Calu3 (cell line): ENCODE measurements around the gene PDRG1. TPM values are rescaled to one million over a fixed set of nuclear protein-coding genes. Genes with fewer than 3 reads are reported as not detected.

ENCODE experiments used
- BruUV-seq: library from RNA; stranded (reverse); fragments of 400-500 nt; replicated peaks from 2 replicates; lab custom pipeline; 2021; lab: Mats Ljungman, UMichigan
- CTCF ChIA-PET: fragments of 300-600 bp; sonication (Branson Sonifier 250); formaldehyde crosslinking; loops from one replicate; lab custom pipeline; 2022; ENCODE audit warnings: antibody characterized with exemption; lab: Charles Lee
- DNase-seq: peaks from one replicate; pipeline ENCODE4 v3.0.0; 2022
- H3K27ac Mint-ChIP-seq: one replicate; pipeline ENCODE4 v1.8.0; 2022; ENCODE audit warnings: mixed read lengths; ENCODE audit not compliant: unreplicated experiment
- H3K27me3 Mint-ChIP-seq: one replicate; pipeline ENCODE4 v1.8.0; 2022; ENCODE audit warnings: mixed read lengths; ENCODE audit not compliant: unreplicated experiment
- H3K36me3 Mint-ChIP-seq: one replicate; pipeline ENCODE4 v1.8.0; 2022; ENCODE audit warnings: mild to moderate bottlenecking, moderate library complexity, mixed read lengths; ENCODE audit not compliant: insufficient read depth, unreplicated experiment
- H3K4me1 Mint-ChIP-seq: one replicate; pipeline ENCODE4 v1.8.0; 2022; ENCODE audit warnings: mild to moderate bottlenecking, low read depth, mixed read lengths; ENCODE audit not compliant: unreplicated experiment
- H3K4me3 Mint-ChIP-seq: one replicate; pipeline ENCODE4 v1.8.0; 2022; ENCODE audit warnings: mild to moderate bottlenecking, low read depth, moderate library complexity, mixed read lengths; ENCODE audit not compliant: unreplicated experiment
- H3K9me3 Mint-ChIP-seq: one replicate; pipeline ENCODE4 v1.8.0; 2022; ENCODE audit warnings: low read depth, mixed read lengths; ENCODE audit not compliant: unreplicated experiment
- CTCF ChIP-seq: fragments of 200-600 bp; IDR thresholded peaks from one replicate; pipeline ENCODE4 v1.8.0; 2022; ENCODE audit warnings: antibody characterized with exemption; ENCODE audit not compliant: unreplicated experiment
- intact Hi-C: fragments of 100-400 bp; cut with micrococcal nuclease; formaldehyde crosslinking; loops from one replicate; pipeline ENCODE4 v1.10.0; 2022; ENCODE audit not compliant: unreplicated experiment
- total RNA-seq: library from RNA; stranded (reverse); gene quantifications from 2 replicates; pipeline ENCODE4 v1.2.3, GENCODE V29; 2022

PDRG1 gene
- total RNA-seq, 1 experiment from 2014 or later = 24.5 TPM

- no peak for DNase-seq
- peaks cover 20% of the 10 kb centered on the region for H3K4me1 Mint-ChIP-seq
- TF ChIP-seq CTCF = no peak
- BruUV-seq = no TSS peak
- no peaks in the 10 kb centered on the region for H3K9me3 Mint-ChIP-seq
- no peak overlapping the region for H3K27ac Mint-ChIP-seq
- peaks cover 22% of the 10 kb centered on the region for H3K36me3 Mint-ChIP-seq
- CTCF ChIA-PET = interaction anchor here (1.1 kb wide), 1 partner anchor 13 kb away, joined by 3 read pairs; no protein-coding TSS in a partner anchor
- H3K27me3 Mint-ChIP-seq = peaks cover 64% of the 10 kb centered on the region
- H3K4me3 Mint-ChIP-seq = no peak overlapping the region
- intact Hi-C loops = loop anchor here (5.0 to 10.0 kb wide), 2 partner anchors 117 to 700 kb away; no protein-coding TSS in a partner anchor
Measured at GRCh38 chr20:31954500-31954899, 2.7 kb upstream of the PDRG1 start.

DNA sequence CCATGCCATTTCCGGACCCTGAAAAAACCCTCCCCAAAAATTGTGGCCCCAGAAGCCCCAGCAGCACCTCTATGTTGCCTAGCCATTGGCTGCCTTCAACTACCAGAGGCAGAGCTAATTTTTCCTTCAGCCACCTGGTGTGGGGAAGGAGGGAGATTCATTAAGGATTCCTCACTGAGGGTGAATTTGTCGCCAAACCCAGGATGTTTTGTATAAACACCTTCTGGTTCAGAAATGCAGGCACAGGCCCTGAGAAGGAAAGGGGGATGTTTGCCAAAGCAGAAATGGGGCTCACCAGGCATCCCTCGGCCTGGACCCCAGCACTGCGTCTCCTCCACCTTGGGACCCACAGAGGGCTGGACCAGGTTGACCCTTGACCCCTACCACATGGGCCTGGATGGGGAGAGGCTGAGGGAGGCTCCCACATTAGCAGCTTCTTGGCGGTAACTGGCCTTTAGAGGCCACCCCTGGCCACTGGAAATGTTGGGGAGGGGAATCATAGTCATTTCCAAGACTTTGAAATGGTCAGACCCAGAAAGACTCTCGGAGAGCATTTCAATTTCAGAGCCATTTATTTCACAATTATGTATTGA lies 1.8 kb upstream of the PDRG1 start:
- no peak for DNase-seq
- CTCF ChIA-PET = interaction anchor here (1.1 to 2.2 kb wide), 2 partner anchors 12 to 131 kb away, joined by 3 to 14 read pairs; no protein-coding TSS in a partner anchor
- Mint-ChIP-seq H3K4me1 (peaks cover 20% of the 10 kb centered on the region), H3K27ac (no peak overlapping the region), H3K9me3 (no peaks in the 10 kb centered on the region), H3K4me3 (no peak overlapping the region), H3K36me3 (peaks cover 26% of the 10 kb centered on the region), H3K27me3 (peaks cover 55% of the 10 kb centered on the region)
- intact Hi-C loops = loop anchor here (2.0 to 10.0 kb wide), 4 partner anchors 99 to 701 kb away; no protein-coding TSS in a partner anchor
- no peak for TF ChIP-seq CTCF
- no TSS peak for BruUV-seq

- TF ChIP-seq CTCF = no peak
- BruUV-seq = no TSS peak
- Mint-ChIP-seq H3K27ac (peak overlapping the region; percentile 91), H3K9me3 (no peaks in the 10 kb centered on the region), H3K4me1 (peaks cover 20% of the 10 kb centered on the region), H3K4me3 (peak overlapping the region; percentile 82), H3K27me3 (peaks cover 37% of the 10 kb centered on the region), H3K36me3 (peaks cover 48% of the 10 kb centered on the region)
- DNase-seq = no peak
- intact Hi-C loops = loop anchor here (5.0 to 10.0 kb wide), 2 partner anchors 114 to 704 kb away; no protein-coding TSS in a partner anchor
- CTCF ChIA-PET = interaction anchor here (0.5 to 2.2 kb wide), 8 partner anchors 66 to 582 kb away, joined by 3 to 36 read pairs (median 11); no protein-coding TSS in a partner anchor
Measured at GRCh38 chr20:31951203-31951529, 680 bp downstream of the PDRG1 start.

DNA sequence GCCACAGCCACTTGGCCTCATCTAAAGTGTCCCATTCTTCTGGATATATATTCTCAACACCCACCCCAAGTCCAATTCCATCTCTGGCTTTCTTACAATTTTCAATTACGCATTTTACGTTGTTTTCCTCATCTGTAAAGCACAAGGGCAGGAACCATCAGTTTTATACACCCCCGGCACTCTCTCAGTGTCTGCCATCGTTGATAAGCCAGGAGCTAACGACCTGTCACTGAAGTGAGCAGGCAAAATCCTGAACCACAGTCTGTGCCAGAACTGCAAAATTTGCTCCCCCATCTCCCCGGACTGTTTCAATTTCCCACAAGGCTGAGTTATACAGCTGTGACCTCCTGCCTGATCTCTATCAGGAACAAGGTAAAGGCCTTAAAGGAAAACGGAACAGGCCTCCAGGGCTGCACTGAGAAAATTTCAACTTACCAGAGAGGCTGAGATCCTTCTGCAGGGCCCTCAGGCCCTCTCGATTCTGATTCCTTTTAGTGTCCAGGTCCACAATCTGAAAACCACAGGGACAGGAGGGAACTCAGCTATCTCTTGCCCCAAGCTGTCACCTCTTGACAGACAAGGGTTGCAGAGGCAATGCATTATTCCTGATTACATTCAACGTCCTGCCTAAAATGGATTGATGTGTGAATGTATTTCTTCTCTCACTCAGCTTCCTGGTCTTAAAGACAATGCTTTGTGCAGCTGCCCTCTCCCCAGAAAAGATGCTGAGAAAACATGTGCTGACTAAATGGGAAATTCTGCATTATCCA lies 1.8 kb downstream of the PDRG1 start:
- Mint-ChIP-seq H3K4me3 (peak overlapping the region; percentile 82), H3K36me3 (peaks cover 53% of the 10 kb centered on the region), H3K9me3 (no peaks in the 10 kb centered on the region), H3K27me3 (peaks cover 26% of the 10 kb centered on the region), H3K4me1 (peaks cover 20% of the 10 kb centered on the region), H3K27ac (no peak overlapping the region)
- no peak for DNase-seq
- TF ChIP-seq CTCF = no peak
- no TSS peak for BruUV-seq
- intact Hi-C loops = loop anchor here (5.0 to 10.0 kb wide), 2 partner anchors 113 to 705 kb away; no protein-coding TSS in a partner anchor
- CTCF ChIA-PET = interaction anchor here (2.1 kb wide), 1 partner anchor 82 kb away, joined by 11 read pairs; no protein-coding TSS in a partner anchor
